ENCODE measurements around the gene YES1.

The YES1 gene

DNA sequence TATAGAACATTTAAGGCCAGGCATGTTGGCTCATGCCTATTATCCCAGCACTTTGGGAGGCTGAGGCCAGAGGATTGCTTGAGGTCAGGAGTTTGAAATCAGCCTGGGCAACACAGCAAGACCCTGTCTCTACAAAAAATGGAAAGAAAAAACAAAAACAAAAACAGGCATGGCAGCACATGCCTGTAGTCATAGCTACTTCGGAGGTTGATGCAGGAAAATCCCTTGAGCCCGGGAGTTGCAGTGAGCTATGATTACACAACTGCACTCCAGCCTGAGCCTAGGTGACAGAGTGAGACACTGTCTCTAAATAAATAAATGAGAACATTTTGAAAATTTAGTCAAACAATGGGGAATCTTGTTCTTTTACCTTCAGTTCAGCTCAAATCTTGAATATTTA is 12.1 kb upstream of the YES1 start (continued):
- TF ChIP-seq ZNF239 (tag by site-specific recombination; IDR thresholded peaks at IDR 0.05) (no peak), ZNF112 (tag by site-specific recombination; IDR thresholded peaks at IDR 0.05) (no peak), ZNF121 (tag by site-specific recombination; IDR thresholded peaks at IDR 0.05) (0 out of 2 replicates have a peak, but pooled peaks have one; percentile 35)

DNA sequence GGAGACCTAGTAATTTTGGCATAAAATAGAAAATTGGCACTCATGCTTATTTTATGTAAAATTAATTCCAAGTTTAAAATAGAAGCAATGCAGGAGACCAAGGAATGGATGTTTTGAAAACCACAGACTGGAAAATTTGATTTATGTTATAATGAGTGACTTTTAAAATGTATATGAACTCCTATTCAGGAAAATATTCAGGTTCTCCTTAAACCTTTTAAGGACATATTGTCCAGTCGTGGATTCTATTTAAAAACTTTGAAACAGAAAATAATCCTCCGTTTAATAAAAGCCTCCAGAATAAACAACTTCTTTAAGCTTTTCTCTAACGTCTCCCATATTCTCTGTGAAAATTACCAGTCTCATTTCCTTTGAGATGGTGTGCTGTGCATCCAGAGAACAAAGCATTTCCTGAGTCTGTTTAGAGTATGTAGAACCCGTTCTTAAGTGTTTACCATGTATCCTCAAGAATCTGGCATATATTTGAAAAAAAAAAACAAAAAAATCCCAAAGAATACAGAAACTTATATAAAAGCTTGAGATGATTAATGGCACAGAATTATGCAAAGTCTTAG is 8.6 kb upstream of the YES1 start:
- CTCF ChIA-PET = interaction anchor here (1.6 to 6.7 kb wide), 3 partner anchors 10 to 78 kb away, joined by 4 to 50 read pairs (median 12); no protein-coding TSS in a partner anchor
- TF ChIP-seq ZNF350 (tag by site-specific recombination; IDR thresholded peaks at IDR 0.05) (no peak), ZNF184 (tag by site-specific recombination; IDR thresholded peaks at IDR 0.05) (no peak), ZNF596 (tag by site-specific recombination; IDR thresholded peaks at IDR 0.05) (no peak), ZNF561 (tag by site-specific recombination; IDR thresholded peaks at IDR 0.05; ENCODE audit: borderline replicate concordance) (no peak), ZSCAN23 (tag by site-specific recombination; IDR thresholded peaks at IDR 0.05) (no peak), ZNF221 (tag by site-specific recombination; IDR thresholded peaks at IDR 0.05; ENCODE audit: borderline replicate concordance) (no peak), WT1 (tag by site-specific recombination; IDR thresholded peaks at IDR 0.05) (no peak), ZNF10 (tag by site-specific recombination; IDR thresholded peaks at IDR 0.05) (no peak), SCRT2 (tag by site-specific recombination; IDR thresholded peaks at IDR 0.05) (no peak), ZNF146 (tag by site-specific recombination; IDR thresholded peaks at IDR 0.05) (no peak), ZNF529 (tag by site-specific recombination; IDR thresholded peaks at IDR 0.05; ENCODE audit: insufficient replicate concordance) (no peak), ZNF404 (tag by site-specific recombination; IDR thresholded peaks at IDR 0.05) (no peak), ZNF658 (tag by site-specific recombination; IDR thresholded peaks at IDR 0.05) (no peak), ZNF830 (tag by site-specific recombination; IDR thresholded peaks at IDR 0.05; ENCODE audit: low read depth) (no peak), KLF8 (tag by site-specific recombination; IDR thresholded peaks at IDR 0.05) (no peak), ZNF132 (tag by site-specific recombination; IDR thresholded peaks at IDR 0.05; ENCODE audit: borderline replicate concordance) (no peak)
- TF ChIP-seq, protein P1, sequence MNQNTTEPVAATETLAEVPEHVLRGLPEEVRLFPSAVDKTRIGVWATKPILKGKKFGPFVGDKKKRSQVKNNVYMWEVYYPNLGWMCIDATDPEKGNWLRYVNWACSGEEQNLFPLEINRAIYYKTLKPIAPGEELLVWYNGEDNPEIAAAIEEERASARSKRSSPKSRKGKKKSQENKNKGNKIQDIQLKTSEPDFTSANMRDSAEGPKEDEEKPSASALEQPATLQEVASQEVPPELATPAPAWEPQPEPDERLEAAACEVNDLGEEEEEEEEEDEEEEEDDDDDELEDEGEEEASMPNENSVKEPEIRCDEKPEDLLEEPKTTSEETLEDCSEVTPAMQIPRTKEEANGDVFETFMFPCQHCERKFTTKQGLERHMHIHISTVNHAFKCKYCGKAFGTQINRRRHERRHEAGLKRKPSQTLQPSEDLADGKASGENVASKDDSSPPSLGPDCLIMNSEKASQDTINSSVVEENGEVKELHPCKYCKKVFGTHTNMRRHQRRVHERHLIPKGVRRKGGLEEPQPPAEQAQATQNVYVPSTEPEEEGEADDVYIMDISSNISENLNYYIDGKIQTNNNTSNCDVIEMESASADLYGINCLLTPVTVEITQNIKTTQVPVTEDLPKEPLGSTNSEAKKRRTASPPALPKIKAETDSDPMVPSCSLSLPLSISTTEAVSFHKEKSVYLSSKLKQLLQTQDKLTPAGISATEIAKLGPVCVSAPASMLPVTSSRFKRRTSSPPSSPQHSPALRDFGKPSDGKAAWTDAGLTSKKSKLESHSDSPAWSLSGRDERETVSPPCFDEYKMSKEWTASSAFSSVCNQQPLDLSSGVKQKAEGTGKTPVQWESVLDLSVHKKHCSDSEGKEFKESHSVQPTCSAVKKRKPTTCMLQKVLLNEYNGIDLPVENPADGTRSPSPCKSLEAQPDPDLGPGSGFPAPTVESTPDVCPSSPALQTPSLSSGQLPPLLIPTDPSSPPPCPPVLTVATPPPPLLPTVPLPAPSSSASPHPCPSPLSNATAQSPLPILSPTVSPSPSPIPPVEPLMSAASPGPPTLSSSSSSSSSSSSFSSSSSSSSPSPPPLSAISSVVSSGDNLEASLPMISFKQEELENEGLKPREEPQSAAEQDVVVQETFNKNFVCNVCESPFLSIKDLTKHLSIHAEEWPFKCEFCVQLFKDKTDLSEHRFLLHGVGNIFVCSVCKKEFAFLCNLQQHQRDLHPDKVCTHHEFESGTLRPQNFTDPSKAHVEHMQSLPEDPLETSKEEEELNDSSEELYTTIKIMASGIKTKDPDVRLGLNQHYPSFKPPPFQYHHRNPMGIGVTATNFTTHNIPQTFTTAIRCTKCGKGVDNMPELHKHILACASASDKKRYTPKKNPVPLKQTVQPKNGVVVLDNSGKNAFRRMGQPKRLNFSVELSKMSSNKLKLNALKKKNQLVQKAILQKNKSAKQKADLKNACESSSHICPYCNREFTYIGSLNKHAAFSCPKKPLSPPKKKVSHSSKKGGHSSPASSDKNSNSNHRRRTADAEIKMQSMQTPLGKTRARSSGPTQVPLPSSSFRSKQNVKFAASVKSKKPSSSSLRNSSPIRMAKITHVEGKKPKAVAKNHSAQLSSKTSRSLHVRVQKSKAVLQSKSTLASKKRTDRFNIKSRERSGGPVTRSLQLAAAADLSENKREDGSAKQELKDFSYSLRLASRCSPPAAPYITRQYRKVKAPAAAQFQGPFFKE (tag by site-specific recombination; IDR thresholded peaks at IDR 0.05; ENCODE audit: borderline replicate concordance) = no peak
- TF ChIP-seq, protein P2, sequence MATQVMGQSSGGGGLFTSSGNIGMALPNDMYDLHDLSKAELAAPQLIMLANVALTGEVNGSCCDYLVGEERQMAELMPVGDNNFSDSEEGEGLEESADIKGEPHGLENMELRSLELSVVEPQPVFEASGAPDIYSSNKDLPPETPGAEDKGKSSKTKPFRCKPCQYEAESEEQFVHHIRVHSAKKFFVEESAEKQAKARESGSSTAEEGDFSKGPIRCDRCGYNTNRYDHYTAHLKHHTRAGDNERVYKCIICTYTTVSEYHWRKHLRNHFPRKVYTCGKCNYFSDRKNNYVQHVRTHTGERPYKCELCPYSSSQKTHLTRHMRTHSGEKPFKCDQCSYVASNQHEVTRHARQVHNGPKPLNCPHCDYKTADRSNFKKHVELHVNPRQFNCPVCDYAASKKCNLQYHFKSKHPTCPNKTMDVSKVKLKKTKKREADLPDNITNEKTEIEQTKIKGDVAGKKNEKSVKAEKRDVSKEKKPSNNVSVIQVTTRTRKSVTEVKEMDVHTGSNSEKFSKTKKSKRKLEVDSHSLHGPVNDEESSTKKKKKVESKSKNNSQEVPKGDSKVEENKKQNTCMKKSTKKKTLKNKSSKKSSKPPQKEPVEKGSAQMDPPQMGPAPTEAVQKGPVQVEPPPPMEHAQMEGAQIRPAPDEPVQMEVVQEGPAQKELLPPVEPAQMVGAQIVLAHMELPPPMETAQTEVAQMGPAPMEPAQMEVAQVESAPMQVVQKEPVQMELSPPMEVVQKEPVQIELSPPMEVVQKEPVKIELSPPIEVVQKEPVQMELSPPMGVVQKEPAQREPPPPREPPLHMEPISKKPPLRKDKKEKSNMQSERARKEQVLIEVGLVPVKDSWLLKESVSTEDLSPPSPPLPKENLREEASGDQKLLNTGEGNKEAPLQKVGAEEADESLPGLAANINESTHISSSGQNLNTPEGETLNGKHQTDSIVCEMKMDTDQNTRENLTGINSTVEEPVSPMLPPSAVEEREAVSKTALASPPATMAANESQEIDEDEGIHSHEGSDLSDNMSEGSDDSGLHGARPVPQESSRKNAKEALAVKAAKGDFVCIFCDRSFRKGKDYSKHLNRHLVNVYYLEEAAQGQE (tag by site-specific recombination; IDR thresholded peaks at IDR 0.05) = no peak
- POLR2A ChIA-PET = interaction anchor here (0.6 kb wide), 1 partner anchor 37 kb away, joined by 3 read pairs; no protein-coding TSS in a partner anchor
- Histone ChIP-seq H3K4me3 (ENCODE audit: low read depth, low read length) (no peak overlapping the region), H3K36me3 (ENCODE audit: control insufficient read depth in 2 of 2, insufficient read depth in 1 of 2, low read length in 2 of 2) (no peaks in the 10 kb centered on the region), H3K4me1 (ENCODE audit: control insufficient read depth, insufficient read depth, low read length) (no peaks in the 10 kb centered on the region), H3K27ac (ENCODE audit: extremely low read depth, low read depth, low read length) (no peak overlapping the region), H3K9me3 (ENCODE audit: control insufficient read depth, insufficient read depth, low read depth, low read length) (no peaks in the 10 kb centered on the region)
